Effector CD4-positive, alpha-beta T cell (primary cell): ENCODE results near the gene MTPN.

Source experiments
- DNase-seq: peaks from one replicate; pipeline ENCODE4 v3.0.0-alpha.2; 2020

MTPN gene

DNA sequence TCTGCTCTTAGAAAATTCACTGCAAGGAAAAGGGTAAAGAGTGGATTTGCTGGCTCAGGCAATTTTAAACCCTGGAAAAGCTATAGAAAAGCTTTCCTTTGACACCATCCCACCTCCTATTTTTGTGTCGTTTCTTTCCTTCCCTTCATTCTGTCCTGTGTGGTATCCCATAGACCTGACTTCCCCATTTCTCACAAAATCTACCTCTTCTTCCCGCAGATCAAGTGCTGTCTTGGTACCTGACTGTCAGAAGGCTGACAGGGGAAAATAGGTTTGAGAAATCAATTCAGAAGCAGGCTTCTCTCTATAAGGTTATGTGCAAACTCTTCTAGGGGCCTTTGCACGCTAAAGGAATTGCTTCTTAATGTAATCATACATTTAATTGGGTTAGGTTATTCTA is 98.9 kb downstream of the MTPN start:
- no peak for DNase-seq

DNA sequence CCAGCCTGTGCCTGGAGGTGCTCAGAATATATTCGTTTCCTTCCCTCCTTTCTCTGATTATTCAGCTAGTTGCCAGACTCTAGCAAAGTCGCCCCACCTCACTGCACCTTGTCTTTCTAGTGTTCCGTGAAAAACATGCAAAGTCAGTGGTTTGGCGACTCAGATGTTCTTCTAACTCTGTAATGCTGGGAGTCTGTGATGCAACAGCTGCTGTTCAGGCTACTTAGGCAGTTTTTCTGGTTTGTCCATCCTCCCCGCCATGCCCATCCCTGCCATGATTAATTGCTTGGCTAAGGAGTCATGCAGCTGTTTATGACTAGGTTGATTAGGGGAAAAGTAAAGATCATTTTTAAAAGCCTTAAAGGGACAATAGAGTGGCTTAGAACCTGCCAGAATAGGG is 99.4 kb downstream of the MTPN start:
- DNase-seq = no peak
